ENCODE data around the gene PCDHB6. TPM values are rescaled to one million over a fixed set of nuclear protein-coding genes. Genes with fewer than 3 reads are reported as not detected.
A peak's percentile ranks its signal among the peaks of the same experiment; 100 is the strongest.
"Not testable (repeated sequence)": the region's sequence is repeated elsewhere in the genome, so short reads cannot be mapped to it uniquely, and the experiment has no call there.

PCDHB6 gene
- total and polyA plus RNA-seq, 2 of the 13 experiments (the other 11 are each of a cell fraction or from before 2014, with no cell fraction given) = 0.01 to 0.04 TPM

- H3K79me2 ChIP-seq (ENCODE audit: insufficient read depth, low read length); in situ Hi-C loops (cut with HindIII; ENCODE audit: extremely low pct_ligation_motif_present, low pct_unique_long_range_greater_than_20kb); H3K27ac ChIP-seq (ENCODE audit: extremely low read length, insufficient read depth, low read length); H3K36me3 ChIP-seq (replicated peaks in 1 of 2; ENCODE audit: control insufficient read depth in 1 of 2, insufficient read depth in 2 of 2, low read length in 2 of 2); BruUV-seq (replicated peaks); POLR2A ChIA-PET; H3K9me3 ChIP-seq (ENCODE audit: low read length); H3K9ac ChIP-seq (ENCODE audit: insufficient read depth, low read depth, low read length); H3K27me3 ChIP-seq (ENCODE audit: control insufficient read depth in 1 of 2, insufficient read depth in 2 of 2, low read length in 2 of 2); H2AFZ ChIP-seq (ENCODE audit: low read length); intact Hi-C loops (cut with micrococcal nuclease; ENCODE audit: unreplicated experiment); H4K20me1 ChIP-seq (ENCODE audit: insufficient read depth, low read length); H3K4me1 ChIP-seq (ENCODE audit: insufficient read depth, low read length); H3K4me2 ChIP-seq (ENCODE audit: low read depth, low read length): not testable (repeated sequence)
- CTCF ChIA-PET (ENCODE audit: low intra/inter-chr PET ratio, low total read pairs) = interaction anchor here (1.0 kb wide), 1 partner anchor 9 kb away, joined by 3 read pairs; the partner anchor contains the start of gene PCDHB9
- DNase-seq (ENCODE audit: low spot score) (peak; percentile 25), ATAC-seq (peak; percentile 91), FAIRE-seq (peak; percentile 66)
- WGBS (ENCODE audit: low lambda C conversion rate) = 27% methylated on average over 13 of the region's 18 CpGs
- TF ChIP-seq SMC3 (IDR thresholded peaks at IDR 0.05; ENCODE audit: low read length) (peak; percentile 4; the same call in 1 of the 2 replicates), CTCF (CRISPR knock-in tag; IDR thresholded peaks at IDR 0.05) (peak; percentile 44)
- H3K4me3 ChIP-seq (replicated peaks in 1 of 3; ENCODE audit: insufficient read depth in 1 of 3, low read depth in 2 of 3, low read length in 3 of 3) = peak within 1 kb of the TSS in 1 of 3 experiments; percentile 23; a peak in 1 of 6 replicates
Measured at GRCh38 chr5:141177577-141178191, 27.8 kb downstream of the PCDHB6 start, which contains the start of gene PCDHB8. Gene PCDHB8, plus strand, starts transcription at chr5:141177790. Its CDS starts 245 bp downstream, at chr5:141178035.

- H3K9ac ChIP-seq (ENCODE audit: insufficient read depth, low read depth, low read length); H3K4me2 ChIP-seq (ENCODE audit: low read depth, low read length); BruUV-seq (replicated peaks); H3K4me3 ChIP-seq (replicated peaks in 1 of 3; ENCODE audit: insufficient read depth in 1 of 3, low read depth in 2 of 3, low read length in 3 of 3); H4K20me1 ChIP-seq (ENCODE audit: insufficient read depth, low read length); H3K9me3 ChIP-seq (ENCODE audit: low read length); POLR2A ChIA-PET; DNase-seq (ENCODE audit: low spot score); H3K4me1 ChIP-seq (ENCODE audit: insufficient read depth, low read length); H3K36me3 ChIP-seq (replicated peaks in 1 of 2; ENCODE audit: control insufficient read depth in 1 of 2, insufficient read depth in 2 of 2, low read length in 2 of 2); FAIRE-seq; H3K27ac ChIP-seq (ENCODE audit: extremely low read length, insufficient read depth, low read length); in situ Hi-C loops (cut with HindIII; ENCODE audit: extremely low pct_ligation_motif_present, low pct_unique_long_range_greater_than_20kb); H2AFZ ChIP-seq (ENCODE audit: low read length); intact Hi-C loops (cut with micrococcal nuclease; ENCODE audit: unreplicated experiment); H3K27me3 ChIP-seq (ENCODE audit: control insufficient read depth in 1 of 2, insufficient read depth in 2 of 2, low read length in 2 of 2); ATAC-seq; H3K79me2 ChIP-seq (ENCODE audit: insufficient read depth, low read length): not testable (repeated sequence)
- WGBS (ENCODE audit: low lambda C conversion rate) = 87% methylated on average over 17 of the region's 39 CpGs
- CTCF ChIA-PET (ENCODE audit: low intra/inter-chr PET ratio, low total read pairs) = interaction anchor here (1.0 kb wide), 1 partner anchor 30 kb away, joined by 3 read pairs; the partner anchor contains the start of gene PCDHB6
Measured at GRCh38 chr5:141179371-141179770, 29.5 kb downstream of the PCDHB6 start.

- H3K27me3 ChIP-seq (ENCODE audit: control insufficient read depth in 1 of 2, insufficient read depth in 2 of 2, low read length in 2 of 2); H4K20me1 ChIP-seq (ENCODE audit: insufficient read depth, low read length); H3K36me3 ChIP-seq (replicated peaks in 1 of 2; ENCODE audit: control insufficient read depth in 1 of 2, insufficient read depth in 2 of 2, low read length in 2 of 2); H3K4me2 ChIP-seq (ENCODE audit: low read depth, low read length); DNase-seq (ENCODE audit: low spot score); H3K4me3 ChIP-seq (replicated peaks in 1 of 3; ENCODE audit: insufficient read depth in 1 of 3, low read depth in 2 of 3, low read length in 3 of 3); H2AFZ ChIP-seq (ENCODE audit: low read length); H3K79me2 ChIP-seq (ENCODE audit: insufficient read depth, low read length); POLR2A ChIA-PET; FAIRE-seq; intact Hi-C loops (cut with micrococcal nuclease; ENCODE audit: unreplicated experiment); H3K9ac ChIP-seq (ENCODE audit: insufficient read depth, low read depth, low read length); H3K4me1 ChIP-seq (ENCODE audit: insufficient read depth, low read length); in situ Hi-C loops (cut with HindIII; ENCODE audit: extremely low pct_ligation_motif_present, low pct_unique_long_range_greater_than_20kb); ATAC-seq; H3K27ac ChIP-seq (ENCODE audit: extremely low read length, insufficient read depth, low read length); BruUV-seq (replicated peaks); H3K9me3 ChIP-seq (ENCODE audit: low read length); CTCF ChIA-PET (ENCODE audit: low intra/inter-chr PET ratio, low total read pairs): not testable (repeated sequence)
- 55% methylated on average over 9 of the region's 32 CpGs for WGBS (ENCODE audit: low lambda C conversion rate)
Measured at GRCh38 chr5:141179876-141180275, 30.0 kb downstream of the PCDHB6 start.
